HUDEP-2 (cell line): ENCODE results near the gene TRIM24.
A peak's percentile ranks its signal among the peaks of the same experiment; 100 is the strongest.
"Not testable (repeated sequence)": the region's sequence is repeated elsewhere in the genome, so short reads cannot be mapped to it uniquely, and the experiment has no call there.

ENCODE experiments used
- DNase-seq, 76 experiments: peaks; one replicate each; lab custom pipeline; 2025; ENCODE audit not compliant: unreplicated experiment in 76 of 76; lab: John Stamatoyannopoulos, UW

TRIM24 gene

GRCh38 chr7:138525757-138526156 is 65.7 kb downstream of the TRIM24 start:
- DNase-seq: no peak

DNA sequence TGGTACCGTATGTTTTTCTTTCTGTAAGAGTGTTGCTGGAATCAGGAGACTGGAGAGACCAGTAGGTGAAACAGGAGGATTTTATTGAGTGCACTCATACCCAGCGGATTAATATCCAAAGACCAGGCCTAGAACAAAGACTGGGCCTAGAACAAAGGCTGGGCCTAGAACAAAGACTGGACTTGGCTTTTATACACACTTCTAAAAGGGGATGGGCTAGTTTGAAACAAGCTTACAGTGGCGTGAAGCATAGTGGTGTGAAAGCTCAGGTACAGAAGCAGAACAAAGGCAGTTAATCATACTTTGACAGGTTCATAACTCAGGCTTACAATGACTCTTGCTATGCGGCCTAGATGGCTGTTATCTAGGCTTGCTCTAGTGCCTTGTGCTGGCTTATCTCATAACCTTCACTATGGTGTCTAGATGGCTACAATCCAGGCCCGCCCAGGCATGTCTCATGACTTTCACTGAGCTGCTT is 67.7 kb downstream of the TRIM24 start:
- DNase-seq: peak in 72 of 76 experiments; percentile 3 to 92 (median 52)

DNA sequence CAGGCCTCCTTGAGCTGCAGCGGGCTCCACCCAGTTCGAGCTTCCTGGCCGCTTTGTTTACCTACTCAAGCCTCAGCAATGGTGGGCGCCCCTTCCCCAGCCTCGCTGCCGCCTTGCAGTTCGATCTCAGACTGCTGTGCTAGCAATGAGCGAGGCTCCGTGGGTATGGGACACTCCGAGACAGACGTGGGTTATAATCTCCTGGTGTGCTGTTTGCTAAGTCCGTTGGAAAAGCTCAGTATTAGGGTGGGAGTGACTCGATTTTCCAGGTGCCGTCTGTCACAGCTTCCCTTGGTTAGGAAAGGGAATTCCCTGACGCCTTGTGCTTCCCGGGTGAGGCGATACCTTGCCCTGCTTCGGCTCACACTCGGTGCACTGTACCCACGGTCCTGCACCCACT is 76.8 kb downstream of the TRIM24 start:
- DNase-seq: not testable (repeated sequence)

GRCh38 chr7:138538518-138538917 is 78.5 kb downstream of the TRIM24 start:
- no peak for DNase-seq

DNA sequence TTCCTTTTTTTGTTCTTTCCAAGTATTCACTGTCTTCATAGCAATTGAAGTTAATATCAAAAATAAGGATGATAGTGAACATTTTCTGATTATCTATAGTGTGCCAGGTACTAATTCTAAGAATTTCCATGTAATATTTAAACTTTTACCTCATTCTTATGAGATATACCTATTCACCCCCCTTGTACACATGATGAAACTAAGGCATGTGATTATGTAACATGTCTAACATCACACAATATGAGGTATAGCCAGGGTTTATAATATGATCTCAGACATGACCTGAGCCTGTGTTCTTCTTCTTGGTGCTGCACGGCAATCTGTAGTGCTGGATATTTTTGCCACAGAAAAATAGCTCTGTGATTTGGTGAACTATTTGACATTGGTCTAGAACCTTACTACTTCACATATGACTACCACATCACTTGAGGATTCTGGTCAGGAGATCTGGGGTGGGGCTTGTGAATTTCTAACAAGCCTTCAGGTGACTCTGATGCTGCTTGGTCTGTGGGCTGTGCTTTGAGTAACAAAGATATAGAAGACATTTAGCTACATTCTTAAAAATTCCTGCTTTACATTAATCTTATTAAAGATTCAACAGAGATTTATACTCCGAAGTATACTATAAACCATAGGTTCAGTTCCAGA is 79.1 kb downstream of the TRIM24 start:
- no peak for DNase-seq

GRCh38 chr7:138542183-138542582 is 82.1 kb downstream of the TRIM24 start:
- no peak for DNase-seq

GRCh38 chr7:138543739-138544138 is 83.7 kb downstream of the TRIM24 start:
- DNase-seq: no peak

GRCh38 chr7:138545123-138545522 is 85.1 kb downstream of the TRIM24 start:
- DNase-seq: no peak

GRCh38 chr7:138546064-138546619 is 86.1 kb downstream of the TRIM24 start:
- no peak for DNase-seq

GRCh38 chr7:138546829-138547228 is 86.8 kb downstream of the TRIM24 start:
- DNase-seq: no peak

DNA sequence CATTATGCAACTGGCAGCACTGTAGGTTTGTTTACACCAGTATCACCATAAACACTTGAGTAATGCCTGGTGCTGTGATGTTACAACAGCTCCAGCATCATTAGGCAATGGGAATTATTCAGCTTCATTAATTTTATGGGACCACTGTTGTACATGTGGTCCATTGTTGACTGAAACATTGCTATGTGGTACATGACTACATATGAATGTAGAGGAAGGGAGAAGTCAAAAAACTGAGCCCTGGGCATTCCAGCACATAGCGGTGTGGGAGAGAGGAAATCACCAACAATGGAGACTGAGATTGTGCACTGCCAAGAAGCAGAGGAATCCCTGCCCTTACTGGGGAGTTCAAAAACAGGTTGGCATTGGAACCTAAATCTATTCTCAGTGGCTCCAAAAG is 89.0 kb downstream of the TRIM24 start:
- DNase-seq: no peak

DNA sequence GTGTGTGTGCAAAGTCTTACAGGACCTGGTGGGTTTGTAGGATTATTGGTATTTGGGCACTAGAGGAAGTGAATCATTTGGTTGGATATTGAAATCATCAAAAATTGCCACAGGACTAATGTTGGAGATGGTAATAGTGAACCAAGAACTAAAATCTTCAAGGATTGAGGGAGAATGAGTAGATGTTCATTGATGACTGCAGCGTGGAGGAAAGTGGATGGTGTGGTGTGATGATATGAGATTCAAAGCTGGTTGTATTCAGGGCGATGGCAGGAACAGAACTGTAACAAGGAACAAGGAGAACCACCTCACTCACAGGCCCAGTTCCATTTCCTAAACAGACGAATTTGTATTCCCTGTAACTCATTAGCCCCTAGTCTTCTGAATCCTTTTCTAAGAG is 90.3 kb downstream of the TRIM24 start:
- DNase-seq: no peak

GRCh38 chr7:138551102-138551501 is 91.0 kb downstream of the TRIM24 start:
- DNase-seq: no peak

DNA sequence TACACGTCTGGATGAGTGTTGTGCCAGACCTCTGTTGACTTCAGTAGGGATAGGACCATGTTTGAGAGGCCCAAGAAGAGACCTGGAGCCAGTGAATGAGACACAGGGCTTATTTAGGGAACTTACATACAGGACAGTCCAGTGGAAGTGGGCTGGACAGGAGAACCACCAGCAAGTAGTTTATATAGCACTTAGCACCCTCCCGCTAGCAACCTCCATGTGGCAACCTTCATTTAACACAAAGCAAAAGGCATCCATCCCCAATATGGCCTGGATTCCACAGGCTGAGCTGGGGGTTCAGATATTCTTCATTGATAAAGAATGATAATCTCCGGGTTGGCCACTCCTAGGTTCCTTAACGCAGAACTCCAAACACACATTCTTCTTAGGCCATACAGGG is 93.7 kb downstream of the TRIM24 start:
- DNase-seq: no peak

- DNase-seq: no peak
Observed at GRCh38 chr7:138554674-138555073, 94.6 kb downstream of the TRIM24 start.

DNA sequence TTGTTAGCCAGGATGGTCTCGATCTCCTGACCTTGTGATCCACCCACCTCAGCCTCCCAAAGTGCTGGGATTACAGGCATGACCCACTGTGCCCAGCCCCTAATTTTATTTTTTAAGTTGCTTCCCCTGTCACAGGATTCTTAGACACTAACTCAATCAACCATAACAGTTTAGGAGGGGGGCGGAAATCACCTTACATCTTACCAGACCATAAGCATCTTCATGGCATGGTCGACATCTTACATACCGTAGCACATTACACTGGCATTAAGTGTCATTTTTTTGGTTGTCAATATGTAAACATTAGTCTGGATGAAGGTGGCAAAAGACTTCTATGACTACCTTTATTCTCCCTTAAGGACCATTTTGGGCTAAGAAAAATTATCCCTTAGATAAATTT is 95.6 kb downstream of the TRIM24 start:
- DNase-seq: no peak

DNA sequence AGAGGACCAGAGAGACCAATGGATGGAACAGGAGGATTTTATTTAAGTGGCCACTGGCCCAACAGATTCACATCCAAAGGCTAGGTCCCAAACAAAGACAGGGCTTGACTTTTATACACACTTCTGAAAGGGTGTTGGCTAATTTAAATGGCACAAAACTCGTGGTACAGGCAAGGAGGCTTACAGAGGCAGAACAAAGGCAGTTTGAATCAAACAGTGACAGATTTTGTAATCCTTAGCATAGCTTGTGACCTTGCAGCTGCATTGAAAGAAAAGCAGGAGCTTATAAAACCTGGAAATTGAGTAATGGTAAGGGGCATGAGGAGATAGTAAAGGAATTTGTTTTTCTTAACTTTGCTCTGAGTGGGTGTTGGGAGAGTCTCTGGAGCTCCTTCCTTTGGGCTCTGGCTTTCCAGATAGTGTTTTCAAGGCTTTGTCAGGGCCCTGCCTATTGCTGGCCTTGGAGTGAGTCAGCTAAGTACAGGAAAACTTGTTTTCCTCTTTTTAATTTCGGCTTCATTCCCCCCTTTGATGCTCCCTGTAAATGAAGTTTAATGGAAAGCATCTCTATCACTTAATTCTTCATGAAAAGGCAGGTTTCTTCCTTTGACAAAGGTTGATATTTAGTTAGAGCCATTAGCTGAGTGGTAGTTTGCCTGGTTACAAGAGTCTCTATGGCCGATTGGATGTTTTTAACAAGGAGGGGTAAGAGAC is 96.9 kb downstream of the TRIM24 start:
- no peak for DNase-seq

- no peak for DNase-seq
Observed at GRCh38 chr7:138559448-138559847, 99.4 kb downstream of the TRIM24 start.

DNA sequence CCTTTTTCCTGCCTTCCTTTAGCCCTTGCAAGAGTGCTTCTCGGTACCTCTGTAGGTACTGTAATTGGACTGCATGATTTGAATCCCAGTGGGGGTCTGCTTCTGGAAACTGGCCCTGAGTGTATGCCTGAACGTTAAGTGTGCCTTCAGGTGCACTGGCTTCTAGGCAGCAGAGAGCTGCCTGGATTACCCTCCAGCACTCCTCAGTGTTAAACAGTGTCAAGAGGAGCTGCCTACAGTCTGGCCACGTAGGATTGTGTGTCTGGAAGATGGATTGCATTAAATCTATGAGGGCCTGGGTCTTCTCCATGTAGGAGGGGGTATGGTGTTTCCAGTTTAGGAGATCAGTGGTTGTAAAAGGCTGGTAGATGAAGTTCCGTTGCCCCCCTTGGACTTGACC is 103.7 kb downstream of the TRIM24 start:
- DNase-seq: no peak

DNA sequence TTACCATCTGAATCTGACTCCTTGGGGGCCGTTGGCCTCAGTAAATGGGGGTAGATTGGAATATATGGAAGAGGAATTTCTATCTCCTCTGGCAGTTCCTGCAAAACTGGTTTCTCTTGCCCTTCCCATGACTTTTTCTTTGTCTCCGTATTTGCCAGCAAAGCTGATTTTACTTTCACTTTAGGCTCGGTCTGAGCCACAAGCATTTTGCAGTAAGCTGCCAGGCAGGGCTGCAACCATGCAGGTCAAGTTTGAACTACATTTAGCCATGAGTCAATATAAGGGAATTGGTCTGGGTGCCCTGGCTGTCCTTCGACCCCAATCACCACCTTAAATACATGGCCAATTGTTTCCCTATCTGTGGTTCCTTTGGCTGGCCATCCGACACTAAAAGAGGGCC is 104.3 kb downstream of the TRIM24 start:
- no peak for DNase-seq

- DNase-seq: no peak
Observed at GRCh38 chr7:138565071-138565450, 105.0 kb downstream of the TRIM24 start.
